8988T (cell line): ENCODE results near the gene VANGL2.

Experiments used
- DNase-seq: peaks from one replicate; pipeline ENCODE4 v3.0.0; 2011

Gene VANGL2

GRCh38 chr1:160429702-160430535 is 29.6 kb downstream of the VANGL2 start:
- no peak for DNase-seq

- no peak for DNase-seq
Measured at GRCh38 chr1:160431006-160431405, 30.6 kb downstream of the VANGL2 start.

- DNase-seq = no peak
Measured at GRCh38 chr1:160431571-160431970, 31.2 kb downstream of the VANGL2 start.

GRCh38 chr1:160432371-160432786 is 32.0 kb downstream of the VANGL2 start:
- no peak for DNase-seq

- DNase-seq = no peak
Measured at GRCh38 chr1:160436966-160437365, 36.6 kb downstream of the VANGL2 start.

- DNase-seq = no peak
Measured at GRCh38 chr1:160437432-160438316, 37.3 kb downstream of the VANGL2 start.

GRCh38 chr1:160438317-160438918 is 38.1 kb downstream of the VANGL2 start:
- no peak for DNase-seq

- no peak for DNase-seq
Measured at GRCh38 chr1:160438935-160439334, 38.6 kb downstream of the VANGL2 start.

- DNase-seq = no peak
Measured at GRCh38 chr1:160439718-160440117, 39.4 kb downstream of the VANGL2 start.

- no peak for DNase-seq
Measured at GRCh38 chr1:160446945-160447600, 46.7 kb downstream of the VANGL2 start.

- DNase-seq = no peak
Measured at GRCh38 chr1:160449494-160449893, 49.1 kb downstream of the VANGL2 start.

- DNase-seq = no peak
Measured at GRCh38 chr1:160451119-160451858, 50.9 kb downstream of the VANGL2 start.

- DNase-seq = no peak
Measured at GRCh38 chr1:160451859-160452232, 51.5 kb downstream of the VANGL2 start.

GRCh38 chr1:160453443-160453842 is 53.1 kb downstream of the VANGL2 start:
- no peak for DNase-seq

GRCh38 chr1:160454371-160455152 is 54.2 kb downstream of the VANGL2 start:
- no peak for DNase-seq

- no peak for DNase-seq
Measured at GRCh38 chr1:160455153-160455517, 54.8 kb downstream of the VANGL2 start.

GRCh38 chr1:160459056-160459455 is 58.7 kb downstream of the VANGL2 start:
- DNase-seq = no peak

- no peak for DNase-seq
Measured at GRCh38 chr1:160459687-160460086, 59.3 kb downstream of the VANGL2 start.

- DNase-seq = no peak
Measured at GRCh38 chr1:160460214-160460642, 59.9 kb downstream of the VANGL2 start.

- no peak for DNase-seq
Measured at GRCh38 chr1:160460683-160461287, 60.4 kb downstream of the VANGL2 start.

GRCh38 chr1:160465123-160465522 is 64.8 kb downstream of the VANGL2 start:
- DNase-seq = no peak
